ENCODE measurements around the gene SIX3.

DNA sequence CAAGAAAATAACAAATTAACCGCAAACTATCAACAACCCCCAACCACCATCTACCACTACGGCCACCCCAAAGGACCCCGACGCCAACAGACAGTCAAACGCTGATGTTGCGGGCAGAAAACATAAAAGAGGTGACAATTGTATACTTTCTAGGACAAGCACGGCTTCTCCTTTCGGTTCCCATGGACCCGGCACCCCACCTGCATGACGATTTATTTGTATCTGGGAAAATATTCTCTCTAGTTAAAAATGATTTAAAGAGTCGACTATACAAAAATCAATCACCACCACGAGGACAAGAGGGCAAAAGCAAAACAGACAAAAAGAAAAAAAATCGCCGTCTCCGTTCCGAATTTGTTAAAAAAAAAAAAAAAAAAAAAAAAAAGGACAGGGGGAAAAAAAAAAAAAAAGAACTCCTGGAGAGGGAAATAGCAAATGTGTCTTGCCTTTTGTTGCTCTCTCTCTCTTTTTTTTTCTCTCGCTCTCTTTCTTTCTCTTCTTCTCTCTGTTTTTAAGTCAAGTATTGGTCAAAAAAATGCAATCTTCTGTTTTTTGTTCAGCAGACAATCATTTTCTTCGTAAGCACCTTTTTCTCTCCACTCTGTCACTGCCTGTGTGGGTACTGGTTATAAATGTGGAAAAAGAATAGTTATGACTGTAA, 3.6 kb downstream of the SIX3 start:
- TF ChIP-seq CEBPB (IDR thresholded peaks at IDR 0.05) (no peak), EP300 (IDR thresholded peaks at IDR 0.05; ENCODE audit: borderline replicate concordance) (no peak), FOXM1 (IDR thresholded peaks at IDR 0.05; ENCODE audit: borderline replicate concordance, low read depth) (no peak), MAX (IDR thresholded peaks at IDR 0.05) (no peak), USF1 (IDR thresholded peaks at IDR 0.05) (no peak), YY1 (IDR thresholded peaks at IDR 0.05; ENCODE audit: low read depth) (no peak), TCF12 (IDR thresholded peaks at IDR 0.05; ENCODE audit: low read depth) (no peak), NFIC (IDR thresholded peaks at IDR 0.05) (no peak)
